Neural cell (in vitro differentiated cells): ENCODE results near the gene CMPK2. TPM values are rescaled to one million over a fixed set of nuclear protein-coding genes. Genes with fewer than 3 reads are reported as not detected.

Experiments used
- H2AFZ ChIP-seq: fragments of 200-600, 300-800 bp; sonication (generic), shearing (Covaris generic); 2 replicates; pipeline ENCODE4 v1.6.0; 2014; ENCODE audit warnings: low read depth, mild to moderate bottlenecking, antibody characterized with exemption, low read length, moderate library complexity
- H3F3A ChIP-seq: fragments of 200-600 bp; shearing (Covaris generic); 2 replicates; pipeline ENCODE4 v1.6.1; 2016; ENCODE audit warnings: mild to moderate bottlenecking, moderate library complexity, mixed read lengths, antibody characterized with exemption, low read length; ENCODE audit not compliant: insufficient read depth, poor library complexity, severe bottlenecking
- H3K27ac ChIP-seq: fragments of 200-600, 300-800 bp; sonication (generic), shearing (Covaris generic); 2 replicates; pipeline ENCODE4 v1.5.1; 2014; ENCODE audit warnings: mild to moderate bottlenecking, low read length, moderate library complexity
- H3K27me3 ChIP-seq: fragments of 300-800, 200-600 bp; sonication (generic), shearing (Covaris generic); 2 replicates; pipeline ENCODE4 v1.6.0; 2014; ENCODE audit warnings: mild to moderate bottlenecking, low read depth, low read length, moderate library complexity; ENCODE audit not compliant: insufficient read depth
- H3K36me3 ChIP-seq: fragments of 300-800, 200-600 bp; sonication (generic), shearing (Covaris generic); 2 replicates; pipeline ENCODE4 v1.5.1; 2014; ENCODE audit warnings: mild to moderate bottlenecking, antibody characterized with exemption, low read length, moderate library complexity; ENCODE audit not compliant: insufficient read depth
- H3K4me2 ChIP-seq: fragments of 300-800, 200-600 bp; sonication (generic), shearing (Covaris generic); 2 replicates; pipeline ENCODE4 v1.6.0; 2014; ENCODE audit warnings: mild to moderate bottlenecking, low read length
- H3K4me3 ChIP-seq: fragments of 300-800, 200-600 bp; sonication (generic), shearing (Covaris generic); 2 replicates; pipeline ENCODE4 v1.5.1; 2014; ENCODE audit warnings: mild to moderate bottlenecking, low read length, moderate library complexity
- H3K79me2 ChIP-seq: fragments of 200-600 bp; shearing (Covaris generic); replicated peaks from 2 replicates; pipeline ENCODE4 v1.6.0; 2014; ENCODE audit warnings: mild to moderate bottlenecking, low read length, moderate library complexity; ENCODE audit not compliant: insufficient read depth
- H3K9ac ChIP-seq: fragments of 300-800, 200-600 bp; sonication (generic), shearing (Covaris generic); 2 replicates; pipeline ENCODE4 v1.6.1; 2016; ENCODE audit warnings: mild to moderate bottlenecking, low read length, mixed read lengths
- H3K9me2 ChIP-seq: fragments of 200-600 bp; shearing (Covaris generic); 2 replicates; pipeline ENCODE4 v1.6.1; 2016; ENCODE audit warnings: mild to moderate bottlenecking, low read length, mixed read lengths; ENCODE audit not compliant: insufficient read depth
- H3K9me3 ChIP-seq: fragments of 200-600, 300-800 bp; sonication (generic), shearing (Covaris generic); 2 replicates; pipeline ENCODE4 v1.6.1; 2016; ENCODE audit warnings: mild to moderate bottlenecking, mixed run types, low read length, moderate library complexity, mixed read lengths
- H4K20me1 ChIP-seq: fragments of 200-600 bp; shearing (Covaris generic); 2 replicates; pipeline ENCODE4 v1.6.1; 2016; ENCODE audit warnings: mild to moderate bottlenecking, mixed run types; ENCODE audit not compliant: insufficient read depth
- EP300 ChIP-seq: fragments of 450-650 bp; conservative IDR thresholded peaks from 2 replicates; pipeline ENCODE4 v1.6.1; 2014; ENCODE audit warnings: antibody characterized with exemption, mild to moderate bottlenecking, moderate library complexity; ENCODE audit not compliant: poor library complexity, severe bottlenecking
- EZH2 ChIP-seq: fragments of 200-600, 300-800 bp; shearing (Covaris generic), sonication (generic); IDR thresholded peaks from 2 replicates; pipeline ENCODE4 v1.6.1; 2014; ENCODE audit warnings: antibody characterized with exemption, low read length, borderline replicate concordance, mild to moderate bottlenecking; ENCODE audit not compliant: insufficient read depth, poor library complexity, severe bottlenecking
- MXI1 ChIP-seq: fragments of 450-650 bp; conservative IDR thresholded peaks from 2 replicates; pipeline ENCODE4 v1.6.1; 2014; ENCODE audit warnings: antibody characterized with exemption, mild to moderate bottlenecking; ENCODE audit not compliant: poor library complexity, severe bottlenecking
- POLR2AphosphoS5 ChIP-seq: IDR thresholded peaks from 2 replicates; pipeline ENCODE4 v1.6.1; 2012
- RAD21 ChIP-seq: fragments of 450-650 bp; conservative IDR thresholded peaks from 2 replicates; pipeline ENCODE4 v1.6.1; 2014; ENCODE audit warnings: antibody characterized with exemption, mild to moderate bottlenecking, moderate library complexity
- SMC3 ChIP-seq: fragments of 450-650 bp; conservative IDR thresholded peaks from 2 replicates; pipeline ENCODE4 v1.6.1; 2014; ENCODE audit warnings: antibody characterized with exemption, mild to moderate bottlenecking, moderate library complexity; ENCODE audit not compliant: poor library complexity
- TAF1 ChIP-seq: IDR thresholded peaks from 2 replicates; pipeline ENCODE4 v1.6.1; 2012; ENCODE audit warnings: low read depth
- polyA plus RNA-seq: library from polyadenylated mRNA; depleted of rRNA; stranded (reverse); fragments of >200 nt; gene quantifications from 2 replicates; pipeline ENCODE4 v1.2.3, GENCODE V29; 2014
- TF ChIP-seq, protein P1 (sequence below): fragments of 450-650 bp; IDR thresholded peaks from 2 replicates; pipeline ENCODE4 v1.5.1; 2014; ENCODE audit warnings: antibody characterized with exemption, mild to moderate bottlenecking, moderate library complexity; ENCODE audit not compliant: poor library complexity, severe bottlenecking
- TF ChIP-seq, protein P2 (sequence below): IDR thresholded peaks from 2 replicates; pipeline ENCODE4 v1.6.1; 2012; ENCODE audit warnings: borderline replicate concordance

Gene CMPK2
- polyA plus RNA-seq, 1 donor from 2014 or later: 6.5 TPM

DNA sequence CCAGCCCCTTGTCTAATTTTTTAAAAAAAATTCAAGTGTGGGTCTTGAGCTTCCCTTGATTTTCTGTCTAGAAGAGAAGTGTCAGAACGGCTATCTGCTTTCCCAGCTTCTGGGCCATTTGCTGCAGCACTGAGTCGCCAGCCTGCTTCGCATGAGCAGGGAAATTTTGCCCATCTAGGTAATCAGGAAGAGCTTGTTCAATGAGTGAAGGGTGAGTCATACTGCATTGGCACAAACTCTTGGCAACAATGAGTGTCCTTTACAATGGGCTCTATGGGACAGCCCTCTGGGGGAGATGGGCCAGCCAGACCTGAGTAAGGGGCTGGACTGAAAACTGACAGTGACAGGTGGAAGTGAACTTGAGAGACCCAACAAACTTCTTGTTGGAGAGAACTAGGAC is 49.1 kb upstream of the CMPK2 start:
- Histone ChIP-seq H3K79me2 (peaks cover 13% of the 10 kb centered on the region), H3K4me3 (no peak overlapping the region), H3F3A (no peaks in the 10 kb centered on the region), H3K9me2 (no peaks in the 10 kb centered on the region), H3K36me3 (no peaks in the 10 kb centered on the region), H3K4me2 (no peak overlapping the region), H3K9me3 (no peaks in the 10 kb centered on the region), H4K20me1 (no peaks in the 10 kb centered on the region), H3K27me3 (no peaks in the 10 kb centered on the region), H3K27ac (no peak overlapping the region), H2AFZ (no peak overlapping the region), H3K9ac (no peak overlapping the region)
- TF ChIP-seq TAF1 (no peak), RAD21 (no peak), POLR2AphosphoS5 (no peak), EP300 (no peak), SMC3 (no peak), MXI1 (no peak), EZH2 (no peak)
- TF ChIP-seq, protein P1, sequence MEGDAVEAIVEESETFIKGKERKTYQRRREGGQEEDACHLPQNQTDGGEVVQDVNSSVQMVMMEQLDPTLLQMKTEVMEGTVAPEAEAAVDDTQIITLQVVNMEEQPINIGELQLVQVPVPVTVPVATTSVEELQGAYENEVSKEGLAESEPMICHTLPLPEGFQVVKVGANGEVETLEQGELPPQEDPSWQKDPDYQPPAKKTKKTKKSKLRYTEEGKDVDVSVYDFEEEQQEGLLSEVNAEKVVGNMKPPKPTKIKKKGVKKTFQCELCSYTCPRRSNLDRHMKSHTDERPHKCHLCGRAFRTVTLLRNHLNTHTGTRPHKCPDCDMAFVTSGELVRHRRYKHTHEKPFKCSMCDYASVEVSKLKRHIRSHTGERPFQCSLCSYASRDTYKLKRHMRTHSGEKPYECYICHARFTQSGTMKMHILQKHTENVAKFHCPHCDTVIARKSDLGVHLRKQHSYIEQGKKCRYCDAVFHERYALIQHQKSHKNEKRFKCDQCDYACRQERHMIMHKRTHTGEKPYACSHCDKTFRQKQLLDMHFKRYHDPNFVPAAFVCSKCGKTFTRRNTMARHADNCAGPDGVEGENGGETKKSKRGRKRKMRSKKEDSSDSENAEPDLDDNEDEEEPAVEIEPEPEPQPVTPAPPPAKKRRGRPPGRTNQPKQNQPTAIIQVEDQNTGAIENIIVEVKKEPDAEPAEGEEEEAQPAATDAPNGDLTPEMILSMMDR: no peak
- TF ChIP-seq, protein P2, sequence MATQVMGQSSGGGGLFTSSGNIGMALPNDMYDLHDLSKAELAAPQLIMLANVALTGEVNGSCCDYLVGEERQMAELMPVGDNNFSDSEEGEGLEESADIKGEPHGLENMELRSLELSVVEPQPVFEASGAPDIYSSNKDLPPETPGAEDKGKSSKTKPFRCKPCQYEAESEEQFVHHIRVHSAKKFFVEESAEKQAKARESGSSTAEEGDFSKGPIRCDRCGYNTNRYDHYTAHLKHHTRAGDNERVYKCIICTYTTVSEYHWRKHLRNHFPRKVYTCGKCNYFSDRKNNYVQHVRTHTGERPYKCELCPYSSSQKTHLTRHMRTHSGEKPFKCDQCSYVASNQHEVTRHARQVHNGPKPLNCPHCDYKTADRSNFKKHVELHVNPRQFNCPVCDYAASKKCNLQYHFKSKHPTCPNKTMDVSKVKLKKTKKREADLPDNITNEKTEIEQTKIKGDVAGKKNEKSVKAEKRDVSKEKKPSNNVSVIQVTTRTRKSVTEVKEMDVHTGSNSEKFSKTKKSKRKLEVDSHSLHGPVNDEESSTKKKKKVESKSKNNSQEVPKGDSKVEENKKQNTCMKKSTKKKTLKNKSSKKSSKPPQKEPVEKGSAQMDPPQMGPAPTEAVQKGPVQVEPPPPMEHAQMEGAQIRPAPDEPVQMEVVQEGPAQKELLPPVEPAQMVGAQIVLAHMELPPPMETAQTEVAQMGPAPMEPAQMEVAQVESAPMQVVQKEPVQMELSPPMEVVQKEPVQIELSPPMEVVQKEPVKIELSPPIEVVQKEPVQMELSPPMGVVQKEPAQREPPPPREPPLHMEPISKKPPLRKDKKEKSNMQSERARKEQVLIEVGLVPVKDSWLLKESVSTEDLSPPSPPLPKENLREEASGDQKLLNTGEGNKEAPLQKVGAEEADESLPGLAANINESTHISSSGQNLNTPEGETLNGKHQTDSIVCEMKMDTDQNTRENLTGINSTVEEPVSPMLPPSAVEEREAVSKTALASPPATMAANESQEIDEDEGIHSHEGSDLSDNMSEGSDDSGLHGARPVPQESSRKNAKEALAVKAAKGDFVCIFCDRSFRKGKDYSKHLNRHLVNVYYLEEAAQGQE: no peak

DNA sequence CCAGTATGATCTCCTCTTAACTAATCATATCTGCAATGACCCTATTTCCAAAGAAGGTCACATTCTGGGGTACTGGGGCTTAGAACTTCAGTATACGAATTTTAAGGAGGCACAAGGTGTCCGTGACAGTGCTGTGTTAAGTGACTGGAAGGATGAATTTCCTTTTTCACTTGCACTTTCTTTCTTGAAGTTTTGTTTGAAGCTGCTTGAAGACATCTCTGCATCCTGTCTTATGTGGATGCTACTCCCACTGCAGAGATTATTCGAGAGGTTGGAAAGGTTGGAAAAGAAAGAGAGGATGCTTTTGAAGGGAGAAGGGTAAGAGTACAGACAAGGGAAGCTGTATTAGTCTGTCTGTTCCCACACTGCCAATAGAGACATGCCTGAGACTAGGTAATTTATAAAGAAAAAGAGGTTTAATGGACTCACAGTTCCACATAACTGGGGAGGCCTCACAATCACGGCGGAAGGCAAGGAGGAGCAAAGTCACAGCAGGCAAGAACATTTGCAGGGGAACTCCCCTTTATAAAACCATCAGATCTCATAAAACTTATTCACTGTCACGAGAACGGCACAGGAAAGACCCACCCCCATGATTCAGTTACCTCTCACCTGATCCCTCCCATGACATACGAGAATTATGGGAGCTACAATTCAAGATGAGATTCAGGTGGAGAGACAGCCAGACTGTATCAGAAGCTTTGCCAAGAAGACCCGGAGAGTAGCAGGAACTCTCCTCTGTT is 47.9 kb upstream of the CMPK2 start:
- no peaks in the 10 kb centered on the region for H3K9me3 ChIP-seq
- H2AFZ ChIP-seq: no peak overlapping the region
- TF ChIP-seq MXI1 (no peak), EP300 (no peak), RAD21 (no peak), POLR2AphosphoS5 (no peak), EZH2 (no peak), SMC3 (no peak), TAF1 (no peak)
- TF ChIP-seq, protein P1: no peak
- H3K79me2 ChIP-seq: peaks cover under 1% of the 10 kb centered on the region
- no peak overlapping the region for H3K4me2 ChIP-seq
- no peaks in the 10 kb centered on the region for H3K9me2 ChIP-seq
- no peaks in the 10 kb centered on the region for H3F3A ChIP-seq
- no peak overlapping the region for H3K4me3 ChIP-seq
- H3K27me3 ChIP-seq: no peaks in the 10 kb centered on the region
- H3K9ac ChIP-seq: no peak overlapping the region
- no peaks in the 10 kb centered on the region for H3K36me3 ChIP-seq
- no peaks in the 10 kb centered on the region for H4K20me1 ChIP-seq
- H3K27ac ChIP-seq: no peak overlapping the region
